GM19240 (cell line): ENCODE data around the gene CHID1.

Experiments
- DNase-seq: peaks from one replicate; pipeline ENCODE4 v3.0.0; 2011; ENCODE audit warnings: low spot score; ENCODE audit not compliant: insufficient read length

The CHID1 gene

GRCh38 chr11:837189-837989 lies 73.2 kb downstream of the CHID1 start:
- no peak for DNase-seq

DNA sequence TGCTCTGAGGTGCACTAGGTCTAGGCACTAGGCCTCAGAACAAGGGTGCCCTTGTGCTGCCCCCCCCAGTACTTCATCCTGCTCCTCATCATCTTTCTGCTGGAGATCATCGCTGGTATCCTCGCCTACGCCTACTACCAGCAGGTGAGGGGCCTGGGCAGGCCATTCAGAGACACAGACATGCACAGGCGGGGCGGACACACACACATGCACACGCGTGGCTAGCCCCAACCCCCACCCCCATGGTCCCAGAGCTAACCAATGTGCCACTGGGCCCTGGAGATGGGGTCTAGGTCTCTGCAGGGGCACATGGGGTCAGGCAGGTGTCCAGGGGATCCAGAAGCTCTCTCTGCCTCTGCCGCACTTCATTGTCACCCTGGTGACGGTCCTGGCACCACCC lies 73.9 kb downstream of the CHID1 start:
- DNase-seq = no peak

DNA sequence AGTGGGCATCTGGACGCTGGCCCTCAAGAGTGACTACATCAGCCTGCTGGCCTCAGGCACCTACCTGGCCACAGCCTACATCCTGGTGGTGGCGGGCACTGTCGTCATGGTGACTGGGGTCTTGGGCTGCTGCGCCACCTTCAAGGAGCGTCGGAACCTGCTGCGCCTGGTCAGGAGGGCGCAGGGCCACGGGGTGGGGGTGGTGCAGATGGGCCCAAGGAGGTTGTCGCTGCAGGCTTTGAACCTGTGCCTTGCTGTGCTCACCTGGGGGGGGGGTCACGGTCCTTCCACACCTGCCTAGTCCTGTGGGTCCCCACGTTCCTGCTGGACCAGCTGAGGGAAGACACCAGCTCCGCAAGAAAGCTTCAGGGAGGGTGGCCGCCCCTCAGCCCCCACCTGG lies 74.3 kb downstream of the CHID1 start:
- no peak for DNase-seq

DNA sequence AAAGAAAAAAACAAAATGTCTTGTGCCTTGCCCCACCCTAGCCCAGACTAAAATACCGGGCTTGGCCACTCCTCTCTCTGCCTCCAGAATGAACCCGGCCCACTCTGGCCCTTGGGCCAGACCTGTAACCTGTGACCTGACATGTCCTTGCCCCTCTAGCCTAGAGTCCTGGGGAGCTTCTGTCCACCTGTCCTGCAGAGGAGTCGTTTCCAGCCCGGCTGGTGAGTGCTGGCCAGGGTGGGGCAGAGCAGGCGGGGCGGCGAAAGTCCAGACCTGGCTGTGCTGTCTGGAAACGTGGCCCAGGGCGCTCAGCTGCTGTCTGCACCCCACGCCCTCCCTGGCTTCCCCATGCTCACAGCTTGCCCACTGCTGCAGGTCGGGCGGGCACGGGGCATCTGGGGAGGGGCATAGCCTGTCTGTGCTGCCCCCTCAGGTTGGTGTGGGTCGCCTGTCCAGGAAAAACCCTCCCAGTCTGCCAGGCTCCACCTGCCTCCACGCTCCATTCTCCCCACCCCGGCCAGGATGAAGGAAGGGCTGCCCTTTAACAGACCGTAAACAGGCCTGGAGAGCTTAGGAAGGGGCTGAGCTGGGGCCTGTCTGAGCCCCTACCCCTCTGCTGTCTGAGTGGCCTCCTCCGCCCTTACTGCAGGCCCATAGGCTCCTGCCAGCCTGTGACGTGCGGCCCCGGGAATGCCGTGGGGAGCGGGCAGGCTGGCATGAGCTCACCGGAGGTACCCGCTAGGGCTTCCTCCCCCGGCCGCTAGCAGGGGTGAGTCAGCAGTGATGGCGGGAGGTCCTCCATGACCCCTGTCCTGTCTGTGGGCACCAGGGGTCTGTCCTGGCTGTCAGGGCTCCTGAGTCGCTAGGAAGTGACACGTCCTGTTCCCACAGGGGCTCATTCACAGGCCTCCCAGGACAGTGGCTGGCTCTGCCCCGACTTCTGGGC lies 76.0 kb downstream of the CHID1 start:
- no peak for DNase-seq

DNA sequence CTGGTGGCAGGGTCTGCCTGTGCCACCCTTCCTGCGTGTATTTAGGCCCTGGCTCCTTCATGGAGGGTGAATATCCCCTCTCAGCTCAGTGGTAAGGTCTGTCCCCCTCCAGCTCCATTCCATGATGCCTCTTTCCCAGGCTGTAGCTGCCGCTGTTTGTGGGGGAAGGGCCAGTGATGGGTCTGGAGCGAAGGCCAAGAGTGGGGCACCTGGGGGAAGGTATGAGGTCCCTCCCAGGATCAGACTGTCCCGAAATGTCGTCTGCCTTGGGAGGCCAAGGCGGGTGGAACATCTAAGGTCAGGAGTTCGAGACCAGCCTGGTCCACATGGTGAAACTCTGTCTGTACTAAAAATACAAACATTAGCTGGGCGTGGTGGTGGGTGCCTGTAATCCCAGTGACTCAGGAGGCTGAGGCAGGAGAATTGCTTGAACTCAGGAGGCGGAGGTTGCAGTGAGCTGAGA lies 76.7 kb downstream of the CHID1 start:
- no peak for DNase-seq

GRCh38 chr11:833114-833791 lies 77.4 kb downstream of the CHID1 start:
- DNase-seq = no peak

DNA sequence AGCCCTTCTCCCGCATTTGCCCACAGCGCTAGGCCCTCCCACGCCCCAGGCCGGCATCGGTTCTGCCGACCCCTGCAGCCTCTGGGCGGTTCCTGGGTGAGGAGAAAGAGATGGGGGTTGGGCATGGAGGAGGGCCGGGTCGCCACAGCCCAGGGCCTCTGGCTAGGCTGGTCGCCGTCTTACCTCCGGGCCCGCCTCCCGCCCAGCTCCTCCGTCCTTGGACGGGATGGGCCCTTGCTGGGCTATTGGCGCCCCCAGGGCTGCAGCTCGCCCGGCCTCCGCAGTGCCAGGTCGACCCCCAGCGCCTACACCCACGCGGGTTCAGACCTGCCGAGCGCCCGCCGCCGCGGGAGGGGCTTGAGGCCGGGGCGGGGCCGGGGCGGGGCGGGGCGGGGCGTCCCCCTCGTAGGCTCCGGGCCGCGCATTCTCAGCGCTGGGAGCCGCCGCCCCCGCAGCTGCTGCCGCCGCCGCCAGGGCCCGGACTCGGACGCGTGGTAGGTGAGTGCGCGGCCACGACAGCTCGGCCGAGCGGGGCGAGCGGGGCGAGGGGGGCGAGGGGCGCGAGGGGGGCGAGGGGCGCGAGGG lies 78.0 kb downstream of the CHID1 start, which contains the start of gene CD151:
TSS of gene CD151 (plus strand) at position 424 of the 585 bp plus-strand sequence. CDS start 3,118 bp downstream, outside the sequence.
- no peak for DNase-seq

DNA sequence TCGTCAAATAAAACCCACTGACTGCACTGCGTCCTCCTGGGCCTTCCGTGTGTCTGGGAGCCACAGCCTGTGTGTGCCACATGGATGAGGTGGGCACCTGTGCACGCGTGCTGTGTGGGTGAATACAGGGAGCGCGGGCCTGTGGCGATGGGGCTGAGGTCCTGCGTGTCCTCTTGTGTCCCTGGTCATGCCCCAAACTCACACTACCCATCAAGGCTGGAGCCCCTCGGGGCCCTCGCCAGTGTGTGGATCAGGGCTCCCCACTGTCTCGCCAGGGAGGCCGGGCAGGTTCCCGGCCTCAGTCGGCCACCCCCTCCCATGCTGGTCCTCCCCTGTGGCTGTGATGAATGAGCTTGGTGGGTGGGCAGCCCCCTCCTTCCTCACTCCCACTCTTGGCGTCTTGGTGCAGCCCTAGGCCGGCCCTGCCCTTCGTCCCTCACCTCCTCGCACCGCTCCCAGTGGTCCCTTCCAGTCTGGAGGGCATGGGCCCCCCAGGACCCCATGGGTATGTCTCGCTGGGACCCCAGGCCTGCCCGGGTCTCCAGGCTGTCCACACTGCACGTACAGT lies 78.6 kb downstream of the CHID1 start:
- DNase-seq = no peak

DNA sequence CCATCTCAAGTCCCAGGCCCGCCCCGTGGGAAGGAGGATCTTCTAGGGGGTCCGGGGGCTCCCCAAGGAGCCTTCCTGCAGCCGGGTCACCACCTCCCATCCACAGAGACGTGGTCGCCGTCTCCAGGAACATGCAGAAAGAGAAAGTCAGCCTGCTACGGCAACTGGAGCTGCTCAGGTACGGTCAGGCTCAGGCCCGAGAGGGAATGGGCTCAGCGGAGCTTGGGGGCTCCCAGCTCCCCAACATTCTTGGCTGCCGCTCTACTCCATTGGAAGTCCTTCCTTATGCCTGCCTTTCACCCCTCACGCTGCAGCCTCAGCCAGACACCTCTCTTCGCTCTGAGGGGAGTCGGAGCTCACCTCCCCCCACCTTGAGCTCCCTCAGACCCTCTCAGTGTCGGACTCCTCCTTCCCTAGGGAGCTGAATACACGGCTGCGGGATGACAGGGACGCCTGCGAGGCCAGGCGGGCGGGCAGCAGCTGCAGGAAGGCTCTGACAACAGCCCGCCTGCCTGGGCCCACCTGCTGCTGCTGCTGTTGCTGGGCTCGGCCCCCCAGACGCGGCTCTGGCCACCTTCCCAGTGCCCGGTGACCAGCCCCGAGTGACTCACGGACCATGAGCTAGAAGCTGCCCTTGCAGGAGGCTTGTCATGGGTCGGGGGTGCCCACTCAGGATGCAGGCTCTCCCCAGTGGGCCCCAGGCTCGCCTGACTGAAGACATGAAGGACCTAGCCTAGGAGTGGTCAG lies 79.3 kb downstream of the CHID1 start:
- DNase-seq = no peak

GRCh38 chr11:830295-831117 lies 80.1 kb downstream of the CHID1 start:
- DNase-seq = peak; percentile 74

DNA sequence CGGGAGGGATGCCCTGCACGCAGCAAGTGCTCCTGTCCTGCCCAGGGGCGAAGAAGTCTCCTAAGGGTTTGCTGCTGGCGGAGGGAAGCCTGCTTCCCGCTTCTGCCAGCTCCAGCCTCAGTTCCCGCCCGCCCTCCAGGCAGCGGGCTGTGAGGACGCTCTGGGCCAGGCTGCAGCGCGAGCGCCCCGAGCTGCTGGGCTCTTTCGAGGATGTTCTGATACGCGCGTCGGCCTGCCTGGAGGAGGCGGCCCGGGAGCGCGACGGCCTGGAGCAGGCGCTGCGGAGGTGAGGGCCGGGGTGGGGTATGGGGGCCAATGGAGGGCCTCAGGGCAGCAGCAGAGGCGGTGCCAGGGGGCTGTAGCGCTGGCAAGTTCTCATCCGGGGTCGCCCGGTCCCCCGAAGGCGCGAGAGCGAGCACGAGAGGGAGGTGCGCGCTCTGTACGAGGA lies 80.7 kb downstream of the CHID1 start:
- no peak for DNase-seq

DNA sequence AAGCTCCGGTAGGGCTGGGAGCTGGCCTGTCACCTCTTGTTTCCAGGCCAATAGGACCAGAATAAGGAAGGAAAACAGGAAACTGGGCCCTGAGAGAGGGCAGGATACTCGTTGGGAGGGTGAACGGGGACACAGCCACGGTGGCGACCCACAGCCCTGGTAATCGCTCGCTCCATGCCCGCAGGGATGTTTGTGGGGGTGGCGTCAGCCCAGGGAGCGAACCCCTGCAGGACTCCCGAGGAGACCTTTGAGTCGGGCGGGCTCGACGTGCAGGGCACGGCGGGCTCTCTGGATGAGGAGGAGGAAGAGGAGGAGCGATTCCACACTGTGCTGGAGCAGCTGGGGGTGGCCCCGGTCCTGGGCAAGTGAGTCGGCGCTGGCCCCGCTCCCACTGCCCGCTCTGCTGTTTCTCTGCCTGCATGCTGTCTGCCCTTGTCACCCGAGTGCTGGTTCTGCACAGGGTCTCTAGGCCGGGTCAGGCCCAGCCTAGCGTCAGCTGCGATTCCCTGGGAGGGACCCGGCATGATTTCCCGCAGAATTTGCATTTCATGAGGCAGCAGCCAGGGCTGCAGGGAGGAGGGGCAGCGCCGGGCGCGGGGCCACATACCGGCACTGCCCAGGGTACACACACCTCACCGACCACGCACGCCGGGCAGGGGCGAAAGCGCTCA lies 81.3 kb downstream of the CHID1 start:
- no peak for DNase-seq

DNA sequence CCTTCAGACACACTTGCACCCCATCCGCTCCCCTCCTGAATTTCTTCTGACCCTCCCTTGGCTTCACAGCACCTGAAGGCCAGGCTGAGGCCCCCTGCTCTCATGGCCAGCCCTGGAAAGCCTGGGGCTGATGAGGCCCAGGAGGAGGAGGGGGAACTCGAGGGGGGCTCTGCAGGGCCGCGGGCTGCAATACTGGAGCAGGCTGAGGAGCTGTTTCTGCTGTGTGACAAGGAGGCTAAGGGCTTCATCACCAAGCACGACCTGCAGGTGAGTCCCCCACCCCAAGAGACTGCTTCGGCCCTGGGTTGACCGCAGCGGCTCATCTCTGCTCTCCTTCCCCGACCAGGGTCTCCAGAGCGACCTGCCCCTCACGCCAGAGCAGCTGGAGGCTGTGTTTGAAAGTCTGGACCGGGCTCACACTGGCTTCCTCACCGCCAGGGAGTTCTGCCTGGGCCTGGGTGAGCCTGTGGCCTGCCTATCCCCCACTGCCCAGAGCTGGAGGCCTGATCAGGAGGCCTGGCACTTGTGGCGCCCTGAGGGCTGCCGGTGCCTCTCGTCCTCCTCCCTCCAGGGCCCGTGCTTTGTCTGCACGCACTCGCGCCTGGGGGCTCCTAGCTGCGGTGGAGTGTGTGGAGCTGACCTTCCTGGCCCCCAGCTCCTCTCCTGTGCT lies 82.0 kb downstream of the CHID1 start:
- DNase-seq = no peak

DNA sequence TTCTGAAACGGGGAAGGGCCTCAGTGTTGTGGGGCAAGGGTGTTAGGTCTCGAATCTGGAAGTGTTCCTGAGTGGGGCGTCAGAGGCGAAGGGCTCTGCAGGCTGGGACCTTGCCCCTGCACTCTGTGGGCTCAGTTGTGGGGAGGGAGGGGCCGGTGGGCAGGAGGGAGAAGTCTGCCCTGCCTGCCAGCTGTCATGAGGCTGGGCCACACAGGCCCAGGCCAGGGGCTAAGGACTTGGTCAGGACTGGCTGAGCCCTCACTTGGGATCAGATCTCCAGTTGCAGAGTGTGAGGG lies 82.8 kb downstream of the CHID1 start, which contains the start of gene CRACR2B:
TSS of gene CRACR2B (plus strand) at position 23 of the 296 bp plus-strand sequence. CDS start 689 bp downstream, outside the sequence.
- no peak for DNase-seq

- DNase-seq = no peak
These were observed 83.3 kb downstream of the CHID1 start for GRCh38 chr11:827146-827896.

DNA sequence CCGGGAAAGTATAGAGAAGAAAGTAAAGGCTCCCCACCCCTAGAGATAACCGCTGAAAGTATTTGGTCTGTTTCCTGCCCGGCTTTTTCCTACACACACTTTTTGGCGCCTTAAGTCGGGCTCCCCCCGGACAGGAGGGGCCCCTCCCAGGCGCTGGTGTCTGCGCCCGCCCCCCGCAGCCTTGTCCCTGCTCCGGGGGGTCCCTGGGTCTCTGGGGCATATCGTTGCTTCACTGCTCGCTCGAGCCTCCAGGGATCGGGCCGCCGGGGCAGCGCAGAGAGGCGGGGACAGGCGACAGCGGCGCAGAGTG lies 83.8 kb downstream of the CHID1 start:
- no peak for DNase-seq

- no peak for DNase-seq
These were observed 84.4 kb downstream of the CHID1 start for GRCh38 chr11:826227-826621.
